ENCODE data around the gene NLRC5.

DNA sequence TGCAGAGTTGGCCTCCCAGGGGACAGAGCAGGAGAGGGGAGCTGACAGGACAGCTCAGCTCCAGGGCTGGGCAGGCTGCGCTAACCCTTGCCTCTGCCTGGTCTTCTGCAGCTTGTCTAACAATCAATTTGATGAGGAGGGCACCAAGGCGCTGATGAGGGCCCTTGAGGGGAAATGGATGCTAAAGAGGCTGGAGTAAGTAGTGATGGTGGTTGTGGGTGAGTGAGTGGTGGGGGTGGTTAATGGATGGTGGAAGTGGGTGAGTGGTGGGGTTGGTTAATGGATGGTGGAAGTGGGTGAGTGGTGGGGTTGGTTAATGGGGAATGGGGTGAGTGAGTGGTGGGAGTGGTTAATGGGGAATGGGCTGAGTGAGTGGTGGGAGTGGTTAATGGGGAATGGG lies 81.1 kb downstream of the NLRC5 start:
- TF ChIP-seq, protein P1, sequence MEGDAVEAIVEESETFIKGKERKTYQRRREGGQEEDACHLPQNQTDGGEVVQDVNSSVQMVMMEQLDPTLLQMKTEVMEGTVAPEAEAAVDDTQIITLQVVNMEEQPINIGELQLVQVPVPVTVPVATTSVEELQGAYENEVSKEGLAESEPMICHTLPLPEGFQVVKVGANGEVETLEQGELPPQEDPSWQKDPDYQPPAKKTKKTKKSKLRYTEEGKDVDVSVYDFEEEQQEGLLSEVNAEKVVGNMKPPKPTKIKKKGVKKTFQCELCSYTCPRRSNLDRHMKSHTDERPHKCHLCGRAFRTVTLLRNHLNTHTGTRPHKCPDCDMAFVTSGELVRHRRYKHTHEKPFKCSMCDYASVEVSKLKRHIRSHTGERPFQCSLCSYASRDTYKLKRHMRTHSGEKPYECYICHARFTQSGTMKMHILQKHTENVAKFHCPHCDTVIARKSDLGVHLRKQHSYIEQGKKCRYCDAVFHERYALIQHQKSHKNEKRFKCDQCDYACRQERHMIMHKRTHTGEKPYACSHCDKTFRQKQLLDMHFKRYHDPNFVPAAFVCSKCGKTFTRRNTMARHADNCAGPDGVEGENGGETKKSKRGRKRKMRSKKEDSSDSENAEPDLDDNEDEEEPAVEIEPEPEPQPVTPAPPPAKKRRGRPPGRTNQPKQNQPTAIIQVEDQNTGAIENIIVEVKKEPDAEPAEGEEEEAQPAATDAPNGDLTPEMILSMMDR (conservative IDR thresholded peaks at IDR 0.05) = no peak
- TF ChIP-seq EZH2 (IDR thresholded peaks at IDR 0.05; ENCODE audit: low read depth) = no peak

Measured in PC-9 (cell line).